ENCODE data around the gene MARCHF4. TPM values are rescaled to one million over a fixed set of nuclear protein-coding genes. Genes with fewer than 3 reads are reported as not detected.
A peak's percentile ranks its signal among the peaks of the same experiment; 100 is the strongest.

The MARCHF4 gene
- total and polyA plus RNA-seq, 4 experiments from 2014 or later, result not detected

DNA sequence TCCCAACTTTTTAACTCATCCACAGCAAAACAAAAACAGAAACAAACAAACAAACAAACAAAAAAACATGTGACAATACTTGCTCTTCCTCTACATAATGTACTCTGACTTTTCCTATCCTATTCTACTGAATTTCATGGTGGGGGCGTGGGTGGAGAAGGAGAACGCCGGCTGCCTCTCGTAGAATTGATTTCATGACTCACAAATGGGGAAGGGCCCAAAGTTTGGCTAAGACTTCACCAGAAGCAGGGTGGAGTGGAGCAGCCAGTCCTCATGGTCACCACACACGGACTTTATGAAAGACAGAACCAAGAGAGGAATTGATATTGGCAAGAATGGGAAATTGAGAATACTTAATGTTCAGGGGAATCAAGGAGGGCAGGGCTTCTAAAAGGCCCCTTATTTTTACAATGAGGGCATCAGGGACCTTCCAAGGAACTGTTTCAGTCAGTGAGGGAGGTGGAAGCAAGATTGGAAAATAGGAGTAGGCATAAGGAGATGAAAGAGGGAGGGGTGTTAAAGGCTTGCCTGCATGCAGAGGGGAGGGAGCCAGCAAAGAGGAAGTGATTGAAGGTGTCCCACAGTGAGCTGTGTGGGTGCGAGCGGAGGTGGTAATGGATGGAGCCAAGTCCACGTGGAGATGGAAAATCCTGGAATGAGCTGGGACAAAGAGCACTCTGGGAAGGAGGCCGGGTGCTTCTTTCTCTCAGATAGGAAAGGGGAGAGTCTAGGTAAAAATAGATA is 27.9 kb downstream of the MARCHF4 start:
- intact Hi-C loops (cut with micrococcal nuclease), result no loop called here
- H3K27ac Mint-ChIP-seq, result peak overlapping the region in 1 of 7 donors; percentile 32
- DNase-seq, result no peak
- no peak overlapping the region for H3K4me3 Mint-ChIP-seq
- Histone ChIP-seq H3K36me3 (ENCODE audit: insufficient read depth, low read length) (no peaks in the 10 kb centered on the region), H3K4me3 (ENCODE audit: low read length in 2 of 2) (no peak overlapping the region), H3K27ac (ENCODE audit: low read depth, low read length) (no peak overlapping the region), H3K9me3 (ENCODE audit: control insufficient read depth in 1 of 2, low read length in 2 of 2) (no peaks in the 10 kb centered on the region), H3K4me1 (ENCODE audit: insufficient read depth, low read length) (peaks cover 46% of the 10 kb centered on the region), H3K27me3 (ENCODE audit: insufficient read depth, low read length) (no peaks in the 10 kb centered on the region)
- peaks cover 0 to 2% of the 10 kb centered on the region in 2 donors for H3K27me3 Mint-ChIP-seq
- ChIA-PET POLR2A (ENCODE audit: partially characterized antibody) (interaction anchor here (1.8 kb wide), 1 partner anchor 8 kb away, joined by 10 read pairs; no protein-coding TSS in a partner anchor), CTCF (ENCODE audit: partially characterized antibody) (interaction anchor here (1.0 to 1.4 kb wide), 3 partner anchors 9 to 60 kb away, joined by 4 to 6 read pairs (median 4); no protein-coding TSS in a partner anchor)
- H3K36me3 Mint-ChIP-seq, result no peaks in the 10 kb centered on the region
- peaks cover 23 to 51% (median 41%) of the 10 kb centered on the region in 4 donors for H3K4me1 Mint-ChIP-seq
- H3K9me3 Mint-ChIP-seq, result peaks cover 0 to 2% (median 0%) of the 10 kb centered on the region in 8 donors

DNA sequence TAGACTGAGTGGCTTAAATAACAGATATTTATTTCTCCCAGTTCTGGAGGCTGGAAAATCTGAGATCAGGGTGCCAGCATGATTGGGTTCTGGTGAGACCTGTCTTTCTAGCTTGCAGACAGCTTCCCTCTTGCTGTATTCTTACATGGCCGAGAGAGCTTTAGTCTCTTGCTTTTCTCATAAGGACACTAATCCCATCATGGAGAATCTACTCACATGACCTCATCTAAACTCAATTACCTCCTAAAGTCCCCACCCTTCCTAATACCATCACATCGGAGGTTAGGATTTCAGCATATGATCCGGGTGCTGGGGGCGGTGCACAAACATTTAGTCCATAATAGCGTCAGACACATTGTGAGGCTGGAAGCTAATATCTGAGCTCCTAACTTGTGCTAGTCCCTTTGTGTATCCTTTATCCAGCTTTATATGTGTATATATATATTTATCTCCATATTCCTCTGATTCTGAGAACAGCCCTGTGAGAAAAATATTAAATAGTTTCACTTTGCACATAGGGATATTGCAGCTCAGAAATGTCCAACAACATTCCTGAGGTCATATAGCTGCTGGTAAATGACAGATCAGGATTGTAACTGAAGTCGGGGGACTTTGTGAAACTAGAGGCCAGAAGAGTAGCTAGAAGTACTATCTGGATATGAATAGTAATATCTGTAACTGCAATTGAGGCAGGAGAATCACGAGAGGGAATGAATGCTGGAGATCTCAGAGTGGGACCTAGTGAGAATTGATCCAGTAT is 28.9 kb downstream of the MARCHF4 start:
- ChIA-PET POLR2A (ENCODE audit: partially characterized antibody) (interaction anchor here (1.8 kb wide), 1 partner anchor 9 kb away, joined by 10 read pairs; no protein-coding TSS in a partner anchor), CTCF (ENCODE audit: partially characterized antibody) (interaction anchor here (0.8 to 1.4 kb wide), 4 partner anchors 10 to 122 kb away, joined by 3 to 6 read pairs (median 4); no protein-coding TSS in a partner anchor)
- H3K4me1 Mint-ChIP-seq, result peaks cover 15 to 42% (median 32%) of the 10 kb centered on the region in 4 donors
- Histone ChIP-seq H3K9me3 (ENCODE audit: control insufficient read depth in 1 of 2, low read length in 2 of 2) (no peaks in the 10 kb centered on the region), H3K27ac (ENCODE audit: low read depth, low read length) (no peak overlapping the region), H3K36me3 (ENCODE audit: insufficient read depth, low read length) (no peaks in the 10 kb centered on the region), H3K27me3 (ENCODE audit: insufficient read depth, low read length) (no peaks in the 10 kb centered on the region), H3K4me1 (ENCODE audit: insufficient read depth, low read length) (peaks cover 36% of the 10 kb centered on the region), H3K4me3 (ENCODE audit: low read length in 2 of 2) (no peak overlapping the region)
- intact Hi-C loops (cut with micrococcal nuclease), result no loop called here
- no peak for DNase-seq
- H3K36me3 Mint-ChIP-seq, result no peaks in the 10 kb centered on the region
- no peak overlapping the region for H3K4me3 Mint-ChIP-seq
- peaks cover 0 to 2% of the 10 kb centered on the region in 2 donors for H3K27me3 Mint-ChIP-seq
- H3K9me3 Mint-ChIP-seq, result peaks cover 0 to 3% (median 0%) of the 10 kb centered on the region in 8 donors
- no peak overlapping the region for H3K27ac Mint-ChIP-seq

DNA sequence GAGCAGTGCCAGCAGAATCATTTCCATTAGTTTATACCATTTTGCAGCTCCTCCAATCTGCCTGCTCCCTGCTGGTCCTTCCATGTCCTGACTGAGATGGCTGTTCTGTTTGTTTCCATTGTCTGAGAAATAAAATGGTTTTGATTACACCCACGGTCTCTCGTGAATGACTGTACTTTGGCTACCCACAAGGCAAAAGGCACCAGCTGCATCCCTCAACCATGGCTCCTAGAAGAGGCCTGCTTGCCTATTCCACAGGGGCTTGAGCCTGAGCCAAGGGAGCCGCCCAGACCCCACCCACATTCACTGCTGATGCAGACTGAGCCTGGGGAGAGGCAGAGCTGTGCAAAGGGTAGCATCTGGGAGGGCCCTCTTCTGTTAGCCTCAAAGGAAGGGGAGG is 31.2 kb downstream of the MARCHF4 start:
- H3K27me3 ChIP-seq (ENCODE audit: insufficient read depth, low read length), result no peaks in the 10 kb centered on the region
- peaks cover 0 to 3% (median 0%) of the 10 kb centered on the region in 8 donors for H3K9me3 Mint-ChIP-seq
- H3K36me3 ChIP-seq (ENCODE audit: insufficient read depth, low read length), result no peaks in the 10 kb centered on the region
- H3K4me1 Mint-ChIP-seq, result peaks cover 8 to 29% (median 23%) of the 10 kb centered on the region in 4 donors
- no peak overlapping the region for H3K4me3 Mint-ChIP-seq
- intact Hi-C loops (cut with micrococcal nuclease), result no loop called here
- H3K27me3 Mint-ChIP-seq, result peaks cover 0 to 2% of the 10 kb centered on the region in 2 donors
- no peak overlapping the region for H3K4me3 ChIP-seq (ENCODE audit: low read length in 2 of 2)
- H3K4me1 ChIP-seq (ENCODE audit: insufficient read depth, low read length), result peaks cover 20% of the 10 kb centered on the region
- no peak for DNase-seq
- ChIA-PET POLR2A (ENCODE audit: partially characterized antibody) (interaction anchor here (1.3 kb wide), 1 partner anchor 11 kb away, joined by 4 read pairs; no protein-coding TSS in a partner anchor), CTCF (ENCODE audit: partially characterized antibody) (no interaction called here)
- no peaks in the 10 kb centered on the region for H3K36me3 Mint-ChIP-seq
- no peak overlapping the region for H3K27ac Mint-ChIP-seq
- no peak overlapping the region for H3K27ac ChIP-seq (ENCODE audit: low read depth, low read length)
- H3K9me3 ChIP-seq (ENCODE audit: control insufficient read depth in 1 of 2, low read length in 2 of 2), result no peaks in the 10 kb centered on the region

DNA sequence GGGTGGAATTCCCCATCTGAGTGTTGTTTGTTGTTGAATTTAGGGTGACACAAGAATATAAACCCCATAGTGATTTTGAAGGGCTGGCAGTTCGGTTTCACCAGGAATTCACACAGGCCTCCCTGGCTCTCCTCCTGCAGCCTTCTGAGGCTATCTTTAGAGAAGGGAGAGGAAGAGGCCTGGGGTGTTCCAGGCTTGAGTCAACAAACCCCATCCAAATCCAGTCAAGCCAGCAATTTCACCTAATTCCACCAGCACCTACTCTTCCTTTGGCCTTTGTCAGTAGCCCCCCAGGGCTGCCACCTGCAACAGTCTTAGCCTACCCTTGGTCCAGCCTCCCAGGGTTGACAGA is 32.0 kb downstream of the MARCHF4 start:
- Mint-ChIP-seq H3K27ac (peak overlapping the region in 1 of 7 donors; percentile 48), H3K9me3 (peaks cover 0 to 3% (median 0%) of the 10 kb centered on the region in 8 donors), H3K4me3 (no peak overlapping the region), H3K4me1 (peaks cover 8 to 29% (median 23%) of the 10 kb centered on the region in 4 donors), H3K36me3 (no peaks in the 10 kb centered on the region), H3K27me3 (peaks cover 0 to 2% of the 10 kb centered on the region in 2 donors)
- CTCF ChIA-PET (ENCODE audit: partially characterized antibody), result no interaction called here
- intact Hi-C loops (cut with micrococcal nuclease), result no loop called here
- no peak overlapping the region for H3K4me3 ChIP-seq (ENCODE audit: low read length in 2 of 2)
- H3K9me3 ChIP-seq (ENCODE audit: control insufficient read depth in 1 of 2, low read length in 2 of 2), result no peaks in the 10 kb centered on the region
- H3K4me1 ChIP-seq (ENCODE audit: insufficient read depth, low read length), result peaks cover 20% of the 10 kb centered on the region
- no peak overlapping the region for H3K27ac ChIP-seq (ENCODE audit: low read depth, low read length)
- POLR2A ChIA-PET (ENCODE audit: partially characterized antibody), result interaction anchor here (1.3 kb wide), 1 partner anchor 12 kb away, joined by 4 read pairs; no protein-coding TSS in a partner anchor
- H3K27me3 ChIP-seq (ENCODE audit: insufficient read depth, low read length), result no peaks in the 10 kb centered on the region
- no peaks in the 10 kb centered on the region for H3K36me3 ChIP-seq (ENCODE audit: insufficient read depth, low read length)
- DNase-seq, result no peak

DNA sequence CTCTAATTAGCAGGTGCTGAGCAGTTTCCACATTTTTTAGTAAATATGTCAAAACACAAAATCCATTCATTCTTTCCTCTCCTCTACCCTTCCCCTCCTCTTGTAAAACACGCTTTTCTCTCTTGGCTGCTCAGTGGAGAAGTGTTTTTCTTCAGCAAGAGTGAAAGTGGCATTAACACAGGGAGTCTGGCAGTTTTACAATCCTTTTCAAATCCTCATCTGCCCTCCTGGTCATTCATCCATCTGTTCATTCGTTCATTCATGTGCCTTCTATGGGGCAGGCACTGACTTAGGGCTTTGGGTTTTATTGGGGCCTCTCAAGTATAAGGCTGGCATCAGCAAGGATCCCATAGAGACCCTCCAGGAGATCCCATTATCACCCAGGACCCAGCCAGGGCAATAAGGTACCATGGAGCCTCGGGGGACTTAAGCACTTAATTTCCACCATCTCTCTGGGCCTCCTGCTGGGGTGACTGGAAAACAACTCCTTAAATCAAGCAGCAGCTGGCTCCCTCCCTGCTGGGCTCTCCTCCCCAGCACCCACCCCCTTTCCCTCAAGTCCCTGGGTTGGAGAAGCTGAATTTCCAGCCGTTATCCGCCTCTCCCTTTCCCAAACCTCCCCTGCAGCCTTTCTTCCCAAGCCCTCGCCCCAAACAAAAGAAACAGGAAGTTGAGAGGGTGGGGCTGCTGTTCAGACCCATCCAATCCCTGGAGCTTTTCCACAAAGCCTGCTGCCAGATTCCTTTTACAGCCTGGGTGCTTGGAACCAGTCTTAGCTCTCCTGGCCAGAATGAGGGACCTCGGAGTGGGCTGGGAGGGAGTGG is 32.6 kb downstream of the MARCHF4 start:
- H3K36me3 Mint-ChIP-seq, result no peaks in the 10 kb centered on the region
- H3K27me3 Mint-ChIP-seq, result peaks cover 0 to 2% of the 10 kb centered on the region in 2 donors
- intact Hi-C loops (cut with micrococcal nuclease), result no loop called here
- no peak overlapping the region for H3K27ac Mint-ChIP-seq
- H3K4me3 Mint-ChIP-seq, result no peak overlapping the region
- peaks cover 8 to 29% (median 22%) of the 10 kb centered on the region in 4 donors for H3K4me1 Mint-ChIP-seq
- no peak overlapping the region for H3K4me3 ChIP-seq (ENCODE audit: low read length in 2 of 2)
- no peak for DNase-seq
- H3K4me1 ChIP-seq (ENCODE audit: insufficient read depth, low read length), result peaks cover 20% of the 10 kb centered on the region
- POLR2A ChIA-PET (ENCODE audit: partially characterized antibody), result interaction anchor here (1.3 kb wide), 1 partner anchor 13 kb away, joined by 4 read pairs; no protein-coding TSS in a partner anchor
- no peaks in the 10 kb centered on the region for H3K36me3 ChIP-seq (ENCODE audit: insufficient read depth, low read length)
- no peaks in the 10 kb centered on the region for H3K9me3 ChIP-seq (ENCODE audit: control insufficient read depth in 1 of 2, low read length in 2 of 2)
- H3K9me3 Mint-ChIP-seq, result peaks cover 0 to 3% (median 0%) of the 10 kb centered on the region in 8 donors
- no peak overlapping the region for H3K27ac ChIP-seq (ENCODE audit: low read depth, low read length)
- H3K27me3 ChIP-seq (ENCODE audit: insufficient read depth, low read length), result no peaks in the 10 kb centered on the region
- CTCF ChIA-PET (ENCODE audit: partially characterized antibody), result no interaction called here

DNA sequence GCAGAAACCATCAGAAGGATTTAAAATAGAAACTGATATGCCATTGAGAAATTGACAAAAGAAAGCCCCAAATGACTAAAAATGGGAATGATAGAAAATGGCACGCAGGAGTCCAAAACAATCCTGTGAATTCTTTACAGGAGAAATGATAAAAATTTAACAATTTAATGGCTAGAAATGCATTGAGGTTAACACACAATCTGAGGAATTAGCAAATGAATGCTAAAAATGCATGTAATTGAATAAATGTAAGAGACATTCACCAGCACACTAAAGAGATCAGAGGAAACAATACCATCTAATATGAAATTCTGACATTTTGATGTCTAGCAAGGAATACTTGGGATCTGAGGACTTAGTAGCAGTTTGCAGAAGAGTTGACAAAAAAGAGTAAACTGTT is 37.0 kb downstream of the MARCHF4 start:
- Mint-ChIP-seq H3K27ac (no peak overlapping the region), H3K36me3 (no peaks in the 10 kb centered on the region), H3K9me3 (peaks cover 0 to 3% (median 0%) of the 10 kb centered on the region in 8 donors), H3K27me3 (no peaks in the 10 kb centered on the region), H3K4me3 (no peak overlapping the region), H3K4me1 (peaks cover 3 to 11% (median 7%) of the 10 kb centered on the region in 4 donors)
- Histone ChIP-seq H3K36me3 (ENCODE audit: insufficient read depth, low read length) (no peaks in the 10 kb centered on the region), H3K4me3 (ENCODE audit: low read length in 2 of 2) (no peak overlapping the region), H3K9me3 (ENCODE audit: control insufficient read depth in 1 of 2, low read length in 2 of 2) (no peaks in the 10 kb centered on the region), H3K4me1 (ENCODE audit: insufficient read depth, low read length) (peaks cover 7% of the 10 kb centered on the region), H3K27me3 (ENCODE audit: insufficient read depth, low read length) (no peaks in the 10 kb centered on the region), H3K27ac (ENCODE audit: low read depth, low read length) (no peak overlapping the region)
- ChIA-PET CTCF (ENCODE audit: partially characterized antibody) (no interaction called here), POLR2A (ENCODE audit: partially characterized antibody) (no interaction called here)
- DNase-seq, result no peak
- intact Hi-C loops (cut with micrococcal nuclease), result no loop called here

Data from CD4-positive, alpha-beta memory T cell (primary cell).